IMR-90 (cell line): ENCODE measurements around the gene SLC2A3. TPM values are rescaled to one million over a fixed set of nuclear protein-coding genes. Genes with fewer than 3 reads are reported as not detected.
"Not testable (repeated sequence)": the region's sequence is repeated elsewhere in the genome, so short reads cannot be mapped to it uniquely, and the experiment has no call there.

Experiments
- ATAC-seq: fragments of 200-7000 bp; cut with Tn5 transposase; 2 replicates; pipeline ENCODE4 v1.9.1; 2020; ENCODE audit warnings: low read depth, mild to moderate bottlenecking, moderate library complexity
- BruUV-seq: library from RNA; stranded (reverse); fragments of 400-500 nt; replicated peaks from 2 replicates; lab custom pipeline; 2021; lab: Mats Ljungman, UMichigan
- CTCF ChIA-PET: fragments of 300-600 bp; formaldehyde crosslinking; extraction: SDS; loops from one replicate; lab custom pipeline; 2021; ENCODE audit warnings: antibody characterized with exemption; lab: Yijun Ruan, JAX
- POLR2A ChIA-PET: fragments of 300-600 bp; sonication (Branson Sonifier 250); formaldehyde crosslinking; loops from one replicate; lab custom pipeline; 2022; ENCODE audit warnings: antibody characterized with exemption; ENCODE audit not compliant: unreplicated experiment; lab: Charles Lee
- DNase-seq: peaks from one replicate; pipeline ENCODE4 v3.0.0; 2013
- H2AFZ ChIP-seq: replicated peaks from 2 replicates; pipeline ENCODE3; 2013; ENCODE audit warnings: low read length, mild to moderate bottlenecking; ENCODE audit not compliant: poor library complexity
- H2AK5ac ChIP-seq: 2 replicates; pipeline ENCODE4 v1.6.1; 2013; ENCODE audit warnings: low read depth, low read length, inconsistent platforms
- H2AK9ac ChIP-seq: replicated peaks from 2 replicates; pipeline ENCODE3; 2013; ENCODE audit warnings: mild to moderate bottlenecking, low read depth, low read length, moderate library complexity; ENCODE audit not compliant: poor library complexity
- H2BK120ac ChIP-seq: 2 replicates; pipeline ENCODE4 v1.6.1; 2013; ENCODE audit warnings: low read depth, low read length, inconsistent platforms
- H2BK15ac ChIP-seq: 3 replicates; pipeline ENCODE4 v1.6.1; 2013; ENCODE audit warnings: low read depth, low read length, inconsistent platforms
- H2BK20ac ChIP-seq: 2 replicates; pipeline ENCODE4 v1.6.1; 2013; ENCODE audit warnings: low read depth, mild to moderate bottlenecking, inconsistent platforms, low read length, moderate library complexity
- H2BK5ac ChIP-seq: 2 replicates; pipeline ENCODE4 v1.6.1; 2013; ENCODE audit warnings: mild to moderate bottlenecking, low read depth, low read length, inconsistent platforms; ENCODE audit not compliant: poor library complexity, severe bottlenecking
- H3K14ac ChIP-seq: replicated peaks from 2 replicates; pipeline ENCODE4 v1.6.1; 2013; ENCODE audit warnings: low read depth, low read length, inconsistent platforms
- H3K18ac ChIP-seq: 2 replicates; pipeline ENCODE4 v1.6.1; 2013; ENCODE audit warnings: low read depth, low read length, control low read depth
- H3K23ac ChIP-seq: 2 replicates; pipeline ENCODE4 v1.6.1; 2013; ENCODE audit warnings: low read depth, low read length, inconsistent platforms
- H3K27ac ChIP-seq: 2 replicates; pipeline ENCODE4 v1.5.1; 2013; ENCODE audit warnings: mild to moderate bottlenecking, control low read depth, low read length; ENCODE audit not compliant: insufficient read depth
- H3K27me3 ChIP-seq: 2 replicates; pipeline ENCODE4 v1.6.1; 2013; ENCODE audit warnings: low read length; ENCODE audit not compliant: control insufficient read depth, insufficient read depth
- H3K36me3 ChIP-seq: 2 replicates; pipeline ENCODE4 v1.6.1; 2013; ENCODE audit warnings: low read length, mixed read lengths; ENCODE audit not compliant: control insufficient read depth, insufficient read depth
- H3K4ac ChIP-seq: 2 replicates; pipeline ENCODE4 v1.6.1; 2013; ENCODE audit warnings: low read depth, low read length, inconsistent platforms
- H3K4me1 ChIP-seq: 2 replicates; pipeline ENCODE4 v1.6.1; 2013; ENCODE audit warnings: low read length, mixed read lengths; ENCODE audit not compliant: control insufficient read depth, insufficient read depth
- H3K4me2 ChIP-seq: 2 replicates; pipeline ENCODE4 v1.6.1; 2013; ENCODE audit warnings: low read depth, mild to moderate bottlenecking, control low read depth, low read length, moderate library complexity
- H3K4me3 ChIP-seq: 2 replicates; pipeline ENCODE4 v1.5.1; 2013; ENCODE audit warnings: low read depth, mild to moderate bottlenecking, control low read depth, low read length, moderate library complexity; ENCODE audit not compliant: insufficient read depth
- H3K56ac ChIP-seq: 2 replicates; pipeline ENCODE4 v1.6.1; 2013; ENCODE audit warnings: low read length, inconsistent platforms; ENCODE audit not compliant: insufficient read depth; ENCODE audit errors: extremely low read depth
- H3K79me1 ChIP-seq, 2 experiments: 2 replicates each; pipeline ENCODE4 v1.6.1; 2013; ENCODE audit warnings: low read length in 2 of 2, inconsistent platforms in 1 of 2, low read depth in 1 of 2
- H3K9ac ChIP-seq: 2 replicates; pipeline ENCODE4 v1.6.1; 2013; ENCODE audit warnings: low read depth, low read length, control low read depth
- H3K9me1 ChIP-seq: 2 replicates; pipeline ENCODE4 v1.6.1; 2013; ENCODE audit warnings: low read length, inconsistent platforms; ENCODE audit not compliant: insufficient read depth
- H3K9me3 ChIP-seq: 2 replicates; pipeline ENCODE4 v1.6.1; 2013; ENCODE audit warnings: low read length; ENCODE audit not compliant: control insufficient read depth, insufficient read depth
- H4K20me1 ChIP-seq: 2 replicates; pipeline ENCODE4 v1.6.1; 2013; ENCODE audit warnings: low read length, inconsistent platforms; ENCODE audit not compliant: insufficient read depth
- H4K5ac ChIP-seq: 2 replicates; pipeline ENCODE4 v1.6.1; 2013; ENCODE audit warnings: mild to moderate bottlenecking, low read depth, low read length, control low read depth
- H4K8ac ChIP-seq, 2 experiments: 2 replicates each; pipeline ENCODE4 v1.6.1; 2013; ENCODE audit warnings: low read depth in 2 of 2, low read length in 2 of 2, control low read depth in 1 of 2, inconsistent platforms in 1 of 2
- H4K91ac ChIP-seq: 2 replicates; pipeline ENCODE4 v1.6.1; 2013; ENCODE audit warnings: low read depth, low read length, inconsistent platforms; ENCODE audit not compliant: insufficient read depth
- POLR2A ChIP-seq: IDR thresholded peaks from 2 replicates; pipeline ENCODE4 v1.6.1; 2012; ENCODE audit warnings: mild to moderate bottlenecking, low read depth, low read length
- SMC3 ChIP-seq: fragments of 150-350 bp; IDR thresholded peaks from 2 replicates; pipeline ENCODE4 v1.6.1; 2016; ENCODE audit warnings: low read depth, mild to moderate bottlenecking, antibody characterized with exemption, low read length, moderate library complexity
- WGBS, 2 experiments: methylation state at CpG; one replicate each; pipeline versions ENCODE4 v1.1.5 to v1.1.7; 2013; ENCODE audit warnings: missing lambda C conversion rate in 2 of 2; ENCODE audit not compliant: insufficient read length in 1 of 2; ENCODE audit errors: extremely low coverage in 2 of 2; 5-methylcytosine and 5-hydroxymethylcytosine counted together
- dilution Hi-C: fragments of 300-500 bp; cut with HindIII; formaldehyde crosslinking; loops from one replicate; pipeline ENCODE4 v1.14.3; 2018; ENCODE audit warnings: low sequenced_read_pairs; ENCODE audit not compliant: unreplicated experiment
- in situ Hi-C: fragments of 300-500 bp; cut with MboI; formaldehyde crosslinking; loops from 3 replicates; pipeline ENCODE4 v1.14.3; 2019; ENCODE audit warnings: low sequenced_read_pairs, inconsistent platforms, mixed read lengths
- intact Hi-C: fragments of 100-400 bp; cut with micrococcal nuclease; formaldehyde crosslinking; loops from 2 replicates; pipeline ENCODE4 v1.10.0; 2022
- polyA plus RNA-seq, 3 experiments: library from polyadenylated mRNA; depleted of rRNA; stranded (reverse); fragments of >200 nt; gene quantifications; 2 replicates each; pipeline ENCODE4 v1.2.3, GENCODE V29; 2012; ENCODE audit warnings: low replicate concordance in 1 of 3
- total RNA-seq: library from RNA; depleted of rRNA; stranded (reverse); fragments of >200 nt; gene quantifications from 2 replicates; pipeline ENCODE4 v1.2.3, GENCODE V29; 2012

Gene SLC2A3
- total and polyA plus RNA-seq, 2 of the 4 experiments (the other 2 are of a cell fraction), result 46.1 to 54.8 TPM

GRCh38 chr12:7959701-7960121, 23.7 kb upstream of the SLC2A3 start (continued):
- no peak for TF ChIP-seq SMC3

GRCh38 chr12:7959278-7959677, 23.3 kb upstream of the SLC2A3 start:
- ATAC-seq (no peak), DNase-seq (no peak)
- Histone ChIP-seq H3K23ac (no peak overlapping the region), H4K20me1 (no peaks in the 10 kb centered on the region), H4K8ac (peak overlapping the region; percentile 10 to 55; a peak in 2 of 4 replicates), H3K79me1 (no peaks in the 10 kb centered on the region; a peak in 1 of 4 replicates), H2AK9ac (no peak overlapping the region), H3K27me3 (no peaks in the 10 kb centered on the region), H3K4me2 (no peak overlapping the region), H4K91ac (peak overlapping the region; percentile 39; the same call in 1 of the 2 replicates), H3K4me3 (no peak overlapping the region), H3K9me3 (no peaks in the 10 kb centered on the region), H3K27ac (no peak overlapping the region), H2AK5ac (peak overlapping the region; percentile 40; the same call in 1 of the 2 replicates), H2AFZ (no peak overlapping the region), H2BK15ac (peak overlapping the region; percentile 3; the same call in 1 of the 3 replicates), H3K9ac (no peak overlapping the region), H3K4ac (peak overlapping the region; percentile 52; the same call in 1 of the 2 replicates), H3K9me1 (peaks cover 3% of the 10 kb centered on the region; the same call in 1 of the 2 replicates), H3K14ac (peak overlapping the region; percentile 76; the same call in 1 of the 2 replicates), H3K36me3 (no peaks in the 10 kb centered on the region), H3K56ac (no peak overlapping the region), H4K5ac (peak overlapping the region; percentile 2; the same call in 1 of the 2 replicates), H2BK120ac (peak overlapping the region; percentile 29), H2BK5ac (no peak overlapping the region), H3K18ac (peak overlapping the region; percentile 85; the same call in 1 of the 2 replicates), H3K4me1 (peaks cover 14% of the 10 kb centered on the region), H2BK20ac (peak overlapping the region; percentile 16; the same call in 1 of the 2 replicates)
- in situ Hi-C loops, result no loop called here
- BruUV-seq, result no TSS peak
- no peak for TF ChIP-seq POLR2A
- ChIA-PET POLR2A (no interaction called here), CTCF (interaction anchor here (1.0 to 2.0 kb wide), 2 partner anchors 22 to 25 kb away, joined by 4 to 9 read pairs; no protein-coding TSS in a partner anchor)
- intact Hi-C loops, result no loop called here
- dilution Hi-C loops, result no loop called here
- no CpG with 5 or more reads among the region's 1 CpG for WGBS, 2 experiments

GRCh38 chr12:7954877-7955276, 18.9 kb upstream of the SLC2A3 start:
- in situ Hi-C loops, result not testable (repeated sequence)

More at GRCh38 chr12:7954877-7955276, 18.9 kb upstream of the SLC2A3 start:
- CTCF ChIA-PET, H3K9me3 ChIP-seq, H3K14ac ChIP-seq, H3K9me1 ChIP-seq, BruUV-seq, H2AFZ ChIP-seq, H3K79me1 ChIP-seq, H3K4ac ChIP-seq, dilution Hi-C loops, H2AK9ac ChIP-seq, POLR2A ChIA-PET, ATAC-seq, H3K56ac ChIP-seq, H3K27me3 ChIP-seq, H2BK15ac ChIP-seq, H3K18ac ChIP-seq, H3K4me1 ChIP-seq, H3K4me3 ChIP-seq, H3K23ac ChIP-seq, intact Hi-C loops, H4K91ac ChIP-seq, H4K8ac ChIP-seq, H2BK120ac ChIP-seq, H3K36me3 ChIP-seq, H4K20me1 ChIP-seq, H4K5ac ChIP-seq, H2AK5ac ChIP-seq, H3K9ac ChIP-seq, H3K27ac ChIP-seq, DNase-seq, H3K4me2 ChIP-seq, H2BK20ac ChIP-seq, H2BK5ac ChIP-seq: not testable (repeated sequence)
- WGBS, 2 experiments, result no CpG with 5 or more reads among the region's 19 CpGs
